Trophoblast cell (in vitro differentiated cells and primary cell): ENCODE data around the gene CACNA1I.

Experiments
- DNase-seq, 2 donors: peaks; one replicate each; pipeline ENCODE4 v3.0.0-alpha.2; 2016
- H2AFZ ChIP-seq: 2 replicates; pipeline ENCODE4 v1.6.1; 2013; ENCODE audit warnings: low read length, moderate library complexity, mild to moderate bottlenecking; ENCODE audit not compliant: insufficient read depth, poor library complexity
- H2AK5ac ChIP-seq: 2 replicates; pipeline ENCODE4 v1.6.1; 2013; ENCODE audit warnings: mild to moderate bottlenecking, low read length
- H2BK120ac ChIP-seq: 2 replicates; pipeline ENCODE4 v1.6.1; 2013; ENCODE audit warnings: low read length, mild to moderate bottlenecking, moderate library complexity; ENCODE audit not compliant: insufficient read depth, poor library complexity
- H2BK12ac ChIP-seq: 2 replicates; pipeline ENCODE4 v1.6.1; 2013; ENCODE audit warnings: mild to moderate bottlenecking, low read length, moderate library complexity
- H2BK5ac ChIP-seq: 2 replicates; pipeline ENCODE4 v1.6.1; 2013; ENCODE audit warnings: low read length, low read depth, moderate library complexity, mild to moderate bottlenecking; ENCODE audit not compliant: poor library complexity
- H3K14ac ChIP-seq: 2 replicates; pipeline ENCODE4 v1.6.1; 2013; ENCODE audit warnings: mild to moderate bottlenecking, low read length
- H3K18ac ChIP-seq: 2 replicates; pipeline ENCODE4 v1.6.1; 2013; ENCODE audit warnings: mild to moderate bottlenecking, low read length
- H3K23ac ChIP-seq: 2 replicates; pipeline ENCODE4 v1.6.1; 2013; ENCODE audit warnings: low read length
- H3K27ac ChIP-seq: 2 replicates; pipeline ENCODE4 v1.5.1; 2013; ENCODE audit warnings: low read depth, mild to moderate bottlenecking, inconsistent platforms, low read length, moderate library complexity
- H3K27me3 ChIP-seq: 2 replicates; pipeline ENCODE4 v1.6.1; 2013; ENCODE audit warnings: inconsistent platforms, mild to moderate bottlenecking, low read length, moderate library complexity; ENCODE audit not compliant: insufficient read depth
- H3K36me3 ChIP-seq, 2 experiments: 1 replicate in 1 of 2; 2 replicates in 1 of 2; pipeline ENCODE4 v1.6.1; 2013; ENCODE audit warnings: low read length in 2 of 2, mild to moderate bottlenecking in 2 of 2, moderate library complexity in 1 of 2; ENCODE audit not compliant: insufficient read depth in 2 of 2, control insufficient read depth in 1 of 2
- H3K4ac ChIP-seq: 2 replicates; pipeline ENCODE4 v1.6.1; 2013; ENCODE audit warnings: low read depth, mild to moderate bottlenecking, low read length, moderate library complexity
- H3K4me1 ChIP-seq, 2 experiments: 1 replicate in 1 of 2; 2 replicates in 1 of 2; pipeline ENCODE4 v1.6.1; 2013; ENCODE audit warnings: low read length in 2 of 2, mild to moderate bottlenecking in 2 of 2, moderate library complexity in 1 of 2; ENCODE audit not compliant: insufficient read depth in 2 of 2, control insufficient read depth in 1 of 2
- H3K4me2 ChIP-seq: 2 replicates; pipeline ENCODE4 v1.6.1; 2013; ENCODE audit warnings: inconsistent platforms, mild to moderate bottlenecking, low read length, moderate library complexity
- H3K4me3 ChIP-seq: 2 replicates; pipeline ENCODE4 v1.5.1; 2013; ENCODE audit warnings: mild to moderate bottlenecking, low read depth, low read length, inconsistent platforms
- H3K79me1 ChIP-seq: one replicate; pipeline ENCODE4 v1.6.1; 2013; ENCODE audit warnings: low read length
- H3K79me2 ChIP-seq: 2 replicates; pipeline ENCODE4 v1.6.1; 2013; ENCODE audit warnings: low read length, mild to moderate bottlenecking; ENCODE audit not compliant: control insufficient read depth, insufficient read depth, poor library complexity
- H3K9ac ChIP-seq: 2 replicates; pipeline ENCODE4 v1.6.1; 2013; ENCODE audit warnings: mild to moderate bottlenecking, low read length
- H3K9me3 ChIP-seq: 2 replicates; pipeline ENCODE4 v1.6.1; 2013; ENCODE audit warnings: low read depth, mild to moderate bottlenecking, control low read depth, inconsistent platforms, low read length; ENCODE audit not compliant: insufficient read depth
- H4K12ac ChIP-seq: 2 replicates; pipeline ENCODE4 v1.6.1; 2013; ENCODE audit warnings: low read depth, mild to moderate bottlenecking, low read length, moderate library complexity
- H4K8ac ChIP-seq: 2 replicates; pipeline ENCODE4 v1.6.1; 2013; ENCODE audit warnings: low read depth, mild to moderate bottlenecking, low read length, moderate library complexity
- H4K91ac ChIP-seq: one replicate; pipeline ENCODE4 v1.6.1; 2013; ENCODE audit warnings: low read depth, mild to moderate bottlenecking, low read length, moderate library complexity
- WGBS: extraction: QIAGEN DNeasy Blood & Tissue Kit; methylation state at CpG from one replicate; pipeline ENCODE4 v1.1.7; 2013; ENCODE audit warnings: missing lambda C conversion rate; ENCODE audit not compliant: insufficient read length, insufficient coverage; ENCODE audit errors: extremely low coverage; 5-methylcytosine and 5-hydroxymethylcytosine counted together

CACNA1I gene

DNA sequence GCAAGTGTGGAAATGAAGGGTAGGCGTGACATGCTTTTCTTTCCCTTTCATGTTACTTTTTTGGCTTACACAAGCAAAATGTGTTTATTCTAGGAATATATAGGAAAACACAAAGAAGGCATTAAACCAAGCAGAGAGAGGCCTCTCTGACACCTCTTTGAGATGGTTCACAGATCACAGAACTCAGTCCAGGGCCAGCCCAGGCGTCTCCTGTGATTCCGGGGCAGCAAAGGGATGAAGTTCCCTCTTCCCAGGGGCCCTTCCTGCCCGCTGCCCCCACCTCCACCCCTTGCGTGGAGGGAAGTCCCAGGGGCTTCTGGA lies 78.0 kb downstream of the CACNA1I start:
- Histone ChIP-seq H3K4me3 (no peak overlapping the region), H3K36me3 (no peaks in the 10 kb centered on the region), H2AFZ (no peak overlapping the region), H2AK5ac (no peak overlapping the region), H3K4ac (no peak overlapping the region), H3K79me1 (no peaks in the 10 kb centered on the region), H3K4me2 (no peak overlapping the region), H3K4me1 (no peaks in the 10 kb centered on the region), H3K23ac (no peak overlapping the region), H3K18ac (no peak overlapping the region), H4K8ac (no peak overlapping the region), H3K27ac (no peak overlapping the region), H3K9me3 (peaks cover 3% of the 10 kb centered on the region), H3K79me2 (no peaks in the 10 kb centered on the region), H3K14ac (no peak overlapping the region), H2BK5ac (no peak overlapping the region), H4K91ac (no peak overlapping the region), H2BK120ac (no peak overlapping the region), H3K27me3 (no peaks in the 10 kb centered on the region), H3K9ac (no peak overlapping the region), H4K12ac (no peak overlapping the region), H2BK12ac (no peak overlapping the region)
- no CpG with 5 or more reads among the region's 5 CpGs for WGBS
- no peak for DNase-seq

DNA sequence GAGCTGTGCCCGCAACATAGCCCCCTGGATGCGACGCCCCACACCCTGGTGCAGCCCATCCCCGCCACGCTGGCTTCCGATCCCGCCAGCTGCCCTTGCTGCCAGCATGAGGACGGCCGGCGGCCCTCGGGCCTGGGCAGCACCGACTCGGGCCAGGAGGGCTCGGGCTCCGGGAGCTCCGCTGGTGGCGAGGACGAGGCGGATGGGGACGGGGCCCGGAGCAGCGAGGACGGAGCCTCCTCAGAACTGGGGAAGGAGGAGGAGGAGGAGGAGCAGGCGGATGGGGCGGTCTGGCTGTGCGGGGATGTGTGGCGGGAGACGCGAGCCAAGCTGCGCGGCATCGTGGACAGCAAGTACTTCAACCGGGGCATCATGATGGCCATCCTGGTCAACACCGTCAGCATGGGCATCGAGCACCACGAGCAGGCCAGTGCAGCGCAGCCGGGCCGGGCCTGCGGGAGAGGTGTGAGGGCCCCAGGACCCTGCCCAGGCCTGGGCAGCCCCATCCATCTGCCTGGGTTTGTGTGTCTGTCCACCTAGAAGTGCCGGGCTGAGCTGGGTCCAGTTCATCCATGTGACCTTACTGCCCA lies 79.0 kb downstream of the CACNA1I start:
- no peak overlapping the region for H3K18ac ChIP-seq
- WGBS = no CpG with 5 or more reads among the region's 41 CpGs
- H2AK5ac ChIP-seq = no peak overlapping the region
- H3K79me2 ChIP-seq = no peaks in the 10 kb centered on the region
- no peaks in the 10 kb centered on the region for H3K79me1 ChIP-seq
- H3K27me3 ChIP-seq = no peaks in the 10 kb centered on the region
- no peak overlapping the region for H4K91ac ChIP-seq
- no peak for DNase-seq
- H3K27ac ChIP-seq = no peak overlapping the region
- no peak overlapping the region for H3K4me2 ChIP-seq
- peaks cover 1% of the 10 kb centered on the region for H3K9me3 ChIP-seq
- no peak overlapping the region for H2BK12ac ChIP-seq
- no peak overlapping the region for H4K8ac ChIP-seq
- H2AFZ ChIP-seq = no peak overlapping the region
- no peaks in the 10 kb centered on the region for H3K36me3 ChIP-seq
- no peak overlapping the region for H3K9ac ChIP-seq
- no peak overlapping the region for H2BK5ac ChIP-seq
- H3K14ac ChIP-seq = no peak overlapping the region
- no peak overlapping the region for H4K12ac ChIP-seq
- no peak overlapping the region for H3K4ac ChIP-seq
- no peak overlapping the region for H3K23ac ChIP-seq
- no peak overlapping the region for H2BK120ac ChIP-seq
- H3K4me3 ChIP-seq = peak overlapping the region; percentile 30
- H3K4me1 ChIP-seq = no peaks in the 10 kb centered on the region

DNA sequence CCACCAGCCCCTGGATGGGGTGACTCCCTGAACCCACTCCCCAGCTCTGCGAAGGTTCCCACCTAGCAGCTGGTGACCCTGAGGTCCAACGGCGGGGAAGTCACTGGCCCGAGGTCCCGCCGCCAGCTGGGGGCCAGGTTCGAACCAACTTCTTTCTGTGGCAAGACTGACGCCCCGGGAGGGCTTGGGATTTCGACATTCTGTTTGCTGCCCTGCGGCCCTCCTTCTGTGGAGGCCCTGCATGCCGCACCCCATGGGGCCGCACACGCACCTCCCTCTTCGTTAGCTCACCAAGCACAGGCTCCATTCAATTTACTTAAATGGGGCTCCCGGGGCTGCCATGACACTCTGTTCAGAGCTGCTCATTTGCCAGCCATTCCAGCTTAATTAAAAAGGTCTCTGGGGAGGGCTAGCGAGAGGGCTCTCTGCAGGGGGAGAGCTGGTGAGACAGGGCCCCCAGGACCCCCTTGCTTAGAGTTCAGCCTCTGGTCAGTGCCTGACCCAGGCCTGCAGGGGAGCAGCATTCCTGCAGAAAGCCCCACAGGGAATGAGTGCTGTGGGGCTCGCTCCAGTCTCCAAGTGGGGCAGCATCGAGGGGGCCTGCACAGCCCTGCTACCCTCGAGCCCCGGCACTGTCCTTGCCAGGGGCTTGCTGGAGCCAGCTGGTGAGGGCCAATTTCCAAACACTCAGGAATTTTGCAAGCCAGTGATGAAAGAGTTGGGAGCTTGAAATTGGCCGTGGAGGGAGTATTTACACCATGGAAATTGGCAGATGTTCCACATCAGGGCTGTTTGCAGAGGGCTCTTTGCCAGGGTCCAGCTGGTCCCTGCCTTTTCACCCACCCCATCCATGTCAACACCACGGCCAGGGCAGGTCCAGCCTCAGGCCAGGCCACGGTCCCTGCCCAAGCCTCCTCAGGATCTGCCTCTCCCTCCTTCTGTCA lies 80.8 kb downstream of the CACNA1I start:
- Histone ChIP-seq H3K23ac (no peak overlapping the region), H4K91ac (no peak overlapping the region), H3K79me2 (no peaks in the 10 kb centered on the region), H3K4me2 (no peak overlapping the region), H3K14ac (no peak overlapping the region), H3K4me1 (no peaks in the 10 kb centered on the region), H2BK120ac (no peak overlapping the region), H4K8ac (no peak overlapping the region), H3K27ac (no peak overlapping the region), H3K9ac (no peak overlapping the region), H2BK5ac (no peak overlapping the region), H3K79me1 (no peaks in the 10 kb centered on the region), H2AFZ (no peak overlapping the region), H3K36me3 (no peaks in the 10 kb centered on the region), H3K4me3 (no peak overlapping the region), H2BK12ac (no peak overlapping the region), H2AK5ac (no peak overlapping the region), H3K27me3 (no peaks in the 10 kb centered on the region), H3K9me3 (peaks cover 1% of the 10 kb centered on the region), H4K12ac (no peak overlapping the region), H3K4ac (no peak overlapping the region), H3K18ac (no peak overlapping the region)
- no peak for DNase-seq
- no CpG with 5 or more reads among the region's 24 CpGs for WGBS

DNA sequence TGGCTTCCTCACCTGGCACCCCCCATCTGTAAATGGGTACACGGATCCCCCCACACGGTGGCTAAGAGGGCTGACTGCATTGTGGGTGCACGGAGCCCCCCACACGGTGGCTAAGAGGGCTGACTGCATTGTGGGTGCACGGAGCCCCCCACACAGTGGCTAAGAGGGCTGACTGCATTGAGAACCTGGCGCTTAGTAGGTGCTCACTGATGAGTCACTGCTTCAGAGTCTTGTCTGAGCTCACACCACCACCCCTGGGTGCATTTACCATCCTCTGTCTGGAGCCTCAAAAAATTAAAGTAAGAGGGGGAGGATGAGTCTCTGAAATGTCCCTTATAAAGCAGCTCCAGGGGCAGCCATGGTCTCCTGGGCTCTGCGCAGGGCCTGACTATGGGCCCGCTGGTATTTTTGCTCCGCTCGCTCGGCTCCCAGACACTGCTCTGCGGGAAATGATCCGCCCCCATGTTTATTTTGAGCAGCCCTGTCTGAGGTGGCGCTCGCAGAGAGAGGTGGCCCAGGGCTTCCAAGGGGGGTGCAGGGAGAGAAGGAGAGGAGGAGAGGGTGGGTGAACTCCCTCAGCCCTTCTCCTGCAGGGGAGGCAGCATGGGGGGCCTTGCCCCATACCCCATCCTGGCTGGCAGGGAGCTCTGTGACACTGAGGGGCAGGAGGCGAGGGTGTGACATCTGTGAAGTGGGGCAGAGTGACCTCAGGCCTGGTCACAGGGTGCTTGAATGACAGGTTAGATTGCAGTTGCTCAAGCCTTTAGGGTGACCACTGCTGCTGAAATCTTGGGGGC lies 82.6 kb downstream of the CACNA1I start:
- no peak overlapping the region for H2BK5ac ChIP-seq
- no peak overlapping the region for H2AK5ac ChIP-seq
- H3K27me3 ChIP-seq = no peaks in the 10 kb centered on the region
- no peaks in the 10 kb centered on the region for H3K36me3 ChIP-seq
- no peak overlapping the region for H4K91ac ChIP-seq
- no peak overlapping the region for H2AFZ ChIP-seq
- no CpG with 5 or more reads among the region's 16 CpGs for WGBS
- H3K79me1 ChIP-seq = no peaks in the 10 kb centered on the region
- H2BK12ac ChIP-seq = no peak overlapping the region
- H3K18ac ChIP-seq = no peak overlapping the region
- no peaks in the 10 kb centered on the region for H3K79me2 ChIP-seq
- H3K4me1 ChIP-seq = no peaks in the 10 kb centered on the region
- H3K27ac ChIP-seq = no peak overlapping the region
- no peak overlapping the region for H3K14ac ChIP-seq
- no peak overlapping the region for H2BK120ac ChIP-seq
- H3K4ac ChIP-seq = no peak overlapping the region
- peak overlapping the region; percentile 25 for H3K9ac ChIP-seq
- peaks cover 4% of the 10 kb centered on the region for H3K9me3 ChIP-seq
- H3K23ac ChIP-seq = no peak overlapping the region
- no peak for DNase-seq
- no peak overlapping the region for H3K4me3 ChIP-seq
- no peak overlapping the region for H3K4me2 ChIP-seq
- H4K12ac ChIP-seq = no peak overlapping the region
- no peak overlapping the region for H4K8ac ChIP-seq
